CD14-positive monocyte (primary cell): ENCODE measurements around the gene PTPRD. TPM values are rescaled to one million over a fixed set of nuclear protein-coding genes. Genes with fewer than 3 reads are reported as not detected.

Experiments used
- DNase-seq, 3 donors: peaks; one replicate each; pipeline ENCODE4 v3.0.0-alpha.2; 2011 to 2022
- H2AFZ ChIP-seq: 2 replicates; pipeline ENCODE4 v1.6.0; 2012; ENCODE audit warnings: mild to moderate bottlenecking, low read depth, low read length, inconsistent platforms; ENCODE audit not compliant: insufficient read depth, poor library complexity, severe bottlenecking
- H3K27ac ChIP-seq, 2 donors: 1 replicate in 1 of 2; 2 replicates in 1 of 2; pipeline ENCODE4 v1.5.1; 2012 to 2013; ENCODE audit warnings: low read length in 2 of 2, control low read depth in 1 of 2, inconsistent platforms in 1 of 2, low read depth in 1 of 2, mild to moderate bottlenecking in 1 of 2
- H3K27me3 ChIP-seq, 2 donors: one replicate each; pipeline versions ENCODE4 v1.6.0 to v1.6.1; 2011 to 2013; ENCODE audit warnings: low read length in 2 of 2; ENCODE audit not compliant: control insufficient read depth in 2 of 2, insufficient read depth in 2 of 2
- H3K36me3 ChIP-seq, 2 donors: replicated peaks in 1 of 2; 1 replicate in 1 of 2; 2 replicates in 1 of 2; pipeline versions ENCODE4 v1.5.1 to v1.6.1; 2012 to 2013; ENCODE audit warnings: low read length in 2 of 2, control low read depth in 1 of 2, inconsistent platforms in 1 of 2, mild to moderate bottlenecking in 1 of 2; ENCODE audit not compliant: insufficient read depth in 2 of 2, control insufficient read depth in 1 of 2
- H3K4me1 ChIP-seq, 2 donors: 1 replicate in 1 of 2; 2 replicates in 1 of 2; pipeline versions ENCODE4 v1.5.1 to v1.6.1; 2012 to 2013; ENCODE audit warnings: low read length in 2 of 2, control low read depth in 1 of 2, inconsistent platforms in 1 of 2, mild to moderate bottlenecking in 1 of 2, moderate library complexity in 1 of 2; ENCODE audit not compliant: insufficient read depth in 2 of 2, control insufficient read depth in 1 of 2
- H3K4me2 ChIP-seq: replicated peaks from 2 replicates; pipeline ENCODE3; 2012; ENCODE audit warnings: low read length, moderate library complexity, mild to moderate bottlenecking; ENCODE audit not compliant: poor library complexity, severe bottlenecking; ENCODE audit errors: extremely low read depth
- H3K4me3 ChIP-seq, 3 experiments: fragments of 200-600 bp in 1 of 3; sonication (generic) in 1 of 3; replicated peaks in 1 of 3; 1 replicate in 2 of 3; 2 replicates in 1 of 3; pipeline ENCODE4 v1.5.1; 2011 to 2013; ENCODE audit warnings: low read length in 3 of 3, mild to moderate bottlenecking in 3 of 3, control low read depth in 2 of 3, low read depth in 2 of 3, inconsistent platforms in 1 of 3, moderate library complexity in 1 of 3
- H3K79me2 ChIP-seq: 2 replicates; pipeline ENCODE4 v1.6.0; 2012; ENCODE audit warnings: mild to moderate bottlenecking, control low read depth, inconsistent platforms, low read length, moderate library complexity; ENCODE audit not compliant: insufficient read depth
- H3K9ac ChIP-seq: 2 replicates; pipeline ENCODE4 v1.6.0; 2017; ENCODE audit warnings: low read length, mild to moderate bottlenecking; ENCODE audit not compliant: insufficient read depth, poor library complexity, severe bottlenecking
- H3K9me3 ChIP-seq, 2 donors: replicated peaks in 1 of 2; 1 replicate in 1 of 2; 2 replicates in 1 of 2; pipeline versions ENCODE4 v1.5.1 to v1.6.1; 2012 to 2013; ENCODE audit warnings: low read length in 2 of 2, control low read depth in 1 of 2; ENCODE audit not compliant: control insufficient read depth in 1 of 2, insufficient read depth in 1 of 2
- H4K20me1 ChIP-seq: 2 replicates; pipeline ENCODE4 v1.6.0; 2012; ENCODE audit warnings: mild to moderate bottlenecking, low read length, control low read depth, moderate library complexity; ENCODE audit not compliant: insufficient read depth
- H3K27ac Mint-ChIP-seq, 7 donors: one replicate each; pipeline ENCODE4 v1.8.0; 2020; ENCODE audit warnings: mild to moderate bottlenecking in 7 of 7, mixed read lengths in 7 of 7, moderate library complexity in 6 of 7, inconsistent platforms in 2 of 7
- H3K27me3 Mint-ChIP-seq, 3 donors: one replicate each; pipeline ENCODE4 v1.8.0; 2021 to 2022; ENCODE audit warnings: low read depth in 3 of 3, mild to moderate bottlenecking in 3 of 3, mixed read lengths in 3 of 3, moderate library complexity in 3 of 3, inconsistent platforms in 1 of 3
- H3K36me3 Mint-ChIP-seq, 2 donors: one replicate each; pipeline ENCODE4 v1.8.0; 2020; ENCODE audit warnings: mixed read lengths in 2 of 2, inconsistent platforms in 1 of 2, mild to moderate bottlenecking in 1 of 2
- H3K4me1 Mint-ChIP-seq: one replicate; pipeline ENCODE4 v1.8.0; 2020; ENCODE audit warnings: mild to moderate bottlenecking, mixed read lengths
- H3K4me3 Mint-ChIP-seq, 2 donors: one replicate each; pipeline ENCODE4 v1.8.0; 2020; ENCODE audit warnings: mild to moderate bottlenecking in 2 of 2, mixed read lengths in 2 of 2, moderate library complexity in 1 of 2
- H3K9me3 Mint-ChIP-seq, 7 donors: one replicate each; pipeline ENCODE4 v1.8.0; 2020 to 2022; ENCODE audit warnings: mixed read lengths in 7 of 7, mild to moderate bottlenecking in 6 of 7, moderate library complexity in 6 of 7, inconsistent platforms in 2 of 7
- CTCF ChIP-seq: fragments of 200-600 bp; IDR thresholded peaks from one replicate; pipeline ENCODE4 v1.8.0; 2022; ENCODE audit warnings: antibody characterized with exemption, mild to moderate bottlenecking
- WGBS: methylation state at CpG from one replicate; pipeline ENCODE4 v1.1.5; 2013; ENCODE audit warnings: missing lambda C conversion rate; ENCODE audit not compliant: insufficient coverage; 5-methylcytosine and 5-hydroxymethylcytosine counted together
- intact Hi-C, 2 donors: fragments of 100-400 bp; cut with micrococcal nuclease; formaldehyde crosslinking; loops; one replicate each; pipeline versions ENCODE4 v1.15.0 to v1.15.1; 2023
- polyA plus RNA-seq, 3 donors: library from polyadenylated mRNA; depleted of rRNA in 1 of 3; unstranded in 2 of 3; stranded (reverse) in 1 of 3; fragments of 300-500 nt in 2 of 3; fragments of >200 nt in 1 of 3; fragmentation: Illumina TruSeq in 2 of 3; gene quantifications; 1 replicate in 2 of 3; 2 replicates in 1 of 3; pipeline ENCODE4 v1.2.3, GENCODE V29; 2012 to 2021

PTPRD gene
- polyA plus RNA-seq, 3 donors, result not detected

GRCh38 chr9:8381601-8382000, 2231.2 kb downstream of the PTPRD start:
- H2AFZ ChIP-seq, result no peak overlapping the region
- Mint-ChIP-seq H3K27ac (no peak overlapping the region), H3K9me3 (peaks cover 0 to 2% (median 0%) of the 10 kb centered on the region in 7 donors), H3K27me3 (peaks cover 7 to 13% (median 8%) of the 10 kb centered on the region in 3 donors), H3K4me3 (no peak overlapping the region), H3K36me3 (no peaks in the 10 kb centered on the region), H3K4me1 (peaks cover 14% of the 10 kb centered on the region)
- H3K27ac ChIP-seq, result no peak overlapping the region
- no peaks in the 10 kb centered on the region for H3K9me3 ChIP-seq
- intact Hi-C loops, result no loop called here
- no peaks in the 10 kb centered on the region for H4K20me1 ChIP-seq
- no peaks in the 10 kb centered on the region for H3K36me3 ChIP-seq
- H3K4me2 ChIP-seq, result no peak overlapping the region
- DNase-seq, result no peak
- peaks cover 4 to 7% of the 10 kb centered on the region in 2 donors for H3K27me3 ChIP-seq
- H3K79me2 ChIP-seq, result no peaks in the 10 kb centered on the region
- H3K4me3 ChIP-seq, result no peak overlapping the region
- H3K4me1 ChIP-seq, result peaks cover 7 to 11% of the 10 kb centered on the region in 2 donors
- no peak for TF ChIP-seq CTCF
- H3K9ac ChIP-seq, result no peak overlapping the region
- 72% methylated on average over 2 of the region's 3 CpGs for WGBS

GRCh38 chr9:8374471-8374870, 2238.3 kb downstream of the PTPRD start:
- Histone ChIP-seq H3K9me3 (no peaks in the 10 kb centered on the region), H3K27me3 (no peaks in the 10 kb centered on the region), H3K4me3 (no peak overlapping the region), H4K20me1 (no peaks in the 10 kb centered on the region), H3K9ac (no peak overlapping the region), H3K27ac (no peak overlapping the region), H2AFZ (no peak overlapping the region), H3K36me3 (no peaks in the 10 kb centered on the region), H3K4me2 (no peak overlapping the region), H3K79me2 (no peaks in the 10 kb centered on the region), H3K4me1 (no peaks in the 10 kb centered on the region)
- TF ChIP-seq CTCF, result no peak
- Mint-ChIP-seq H3K4me1 (no peaks in the 10 kb centered on the region), H3K27ac (no peak overlapping the region), H3K4me3 (no peak overlapping the region), H3K27me3 (no peaks in the 10 kb centered on the region), H3K9me3 (no peaks in the 10 kb centered on the region), H3K36me3 (no peaks in the 10 kb centered on the region)
- WGBS, result no CpG with 5 or more reads among the region's 3 CpGs
- no peak for DNase-seq
- intact Hi-C loops, result no loop called here
